ENCODE measurements around the gene SPNS2. TPM values are rescaled to one million over a fixed set of nuclear protein-coding genes. Genes with fewer than 3 reads are reported as not detected.

Gene SPNS2
- polyA plus RNA-seq, 3 donors from 2014 or later: 0.26 TPM; not detected in 2

DNA sequence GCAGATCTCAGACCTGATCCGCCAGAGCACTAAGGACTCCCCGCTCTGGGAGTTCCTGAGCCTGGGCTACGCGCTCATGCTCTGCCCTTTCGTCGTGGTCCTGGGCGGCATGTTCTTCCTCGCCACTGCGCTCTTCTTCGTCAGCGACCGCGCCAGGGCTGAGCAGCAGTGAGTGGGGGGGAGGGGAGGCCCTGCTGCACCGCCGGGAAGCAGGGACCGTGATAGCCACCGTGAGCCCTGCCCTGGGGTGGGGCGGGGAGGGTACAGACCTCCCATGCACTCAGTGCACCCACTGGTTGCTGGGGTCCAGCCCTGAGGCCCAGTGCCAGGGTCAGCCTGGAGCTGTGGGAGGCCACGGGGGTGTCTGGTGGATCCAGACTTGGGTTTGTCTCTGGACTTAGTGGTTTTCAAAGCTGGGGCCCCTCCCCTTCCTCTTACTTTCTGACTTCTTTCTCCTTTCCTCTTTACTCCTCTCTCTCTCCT is 37.6 kb downstream of the SPNS2 start:
- Mint-ChIP-seq H3K27ac (no peak overlapping the region), H3K4me3 (no peak overlapping the region), H3K9me3 (no peaks in the 10 kb centered on the region)

DNA sequence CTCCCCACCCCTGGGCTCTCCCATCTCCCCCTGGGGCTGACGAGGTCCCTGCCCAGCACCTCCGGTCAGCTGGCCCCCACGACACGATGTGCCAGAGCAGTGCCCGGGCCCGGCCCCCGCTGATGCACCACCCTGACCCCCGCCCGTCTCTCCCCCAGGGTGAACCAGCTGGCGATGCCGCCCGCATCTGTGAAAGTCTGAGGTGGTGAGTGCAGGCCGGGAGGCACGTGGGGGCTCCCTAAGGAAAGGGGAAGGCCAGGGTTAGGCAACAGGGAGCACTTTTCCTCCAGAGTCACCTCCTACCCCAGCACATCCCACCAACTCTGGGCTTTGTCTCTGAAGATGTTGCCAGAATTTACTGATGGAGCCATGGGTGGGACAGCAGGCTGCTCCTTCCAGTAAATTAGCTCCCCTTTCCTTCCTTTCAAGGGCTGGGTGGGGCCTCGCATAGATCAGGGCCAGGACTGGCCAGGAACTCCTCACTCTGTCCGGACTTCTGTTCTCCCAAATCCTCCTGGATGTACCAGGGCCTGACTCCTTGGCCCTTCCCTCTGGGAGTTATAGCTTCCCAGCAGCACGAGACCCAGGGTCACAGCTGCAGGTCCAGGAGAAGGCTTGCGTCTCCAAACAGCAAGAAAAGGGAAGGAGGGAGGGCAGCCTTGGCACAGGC is 38.2 kb downstream of the SPNS2 start:
- Mint-ChIP-seq H3K36me3 (peaks cover 3 to 5% (median 4%) of the 10 kb centered on the region in 3 donors), H3K27ac (peak overlapping the region in 1 of 6 donors; percentile 15)

More for the DNA sequence above, 37.6 kb downstream of the SPNS2 start:
- H3K27me3 Mint-ChIP-seq (ENCODE audit: low read depth in 3 of 3): peaks cover 0 to 5% (median 0%) of the 10 kb centered on the region in 3 donors
- peaks cover 4 to 5% (median 4%) of the 10 kb centered on the region in 3 donors for H3K36me3 Mint-ChIP-seq
- no peaks in the 10 kb centered on the region for H3K4me1 Mint-ChIP-seq
- no peak for DNase-seq

DNA sequence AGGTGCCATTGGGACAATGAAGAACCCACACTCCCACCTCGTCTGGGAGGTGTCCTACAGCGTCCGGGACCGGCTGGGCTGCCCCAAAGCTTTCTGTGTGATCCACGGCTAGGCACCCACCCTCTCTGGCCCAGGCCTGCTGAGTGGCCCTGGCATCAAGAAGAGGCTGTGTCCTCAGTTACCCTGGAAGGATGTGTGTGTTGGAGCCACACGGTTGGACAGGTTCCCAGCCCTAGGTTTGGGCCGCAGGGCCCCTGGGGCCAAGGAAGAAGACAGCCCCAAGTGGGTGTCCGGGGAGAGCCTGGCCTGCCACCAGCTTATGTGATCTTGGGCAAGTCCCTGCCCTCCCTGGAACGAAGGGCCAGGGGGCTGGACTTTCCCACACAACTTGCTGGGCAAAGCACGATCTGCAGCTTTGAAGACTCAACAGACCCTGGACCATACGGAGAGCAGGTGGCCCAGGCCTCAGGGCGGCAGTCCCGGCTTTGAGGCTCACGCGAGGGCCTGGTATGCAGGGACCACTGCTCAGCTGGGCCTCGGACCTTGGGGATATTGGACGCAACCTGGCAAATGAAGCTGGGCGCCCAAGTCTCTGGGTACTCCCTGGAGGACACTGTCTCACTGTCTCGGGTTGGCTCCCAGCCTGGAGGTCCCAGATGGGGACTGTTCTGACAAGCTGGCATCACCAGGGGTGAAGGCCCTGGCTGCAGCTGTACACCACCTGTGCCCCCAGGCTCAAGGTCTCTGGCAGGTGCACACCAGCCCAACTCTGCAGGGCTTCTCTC is 39.0 kb downstream of the SPNS2 start:
- DNase-seq: no peak
- Mint-ChIP-seq H3K4me3 (no peak overlapping the region), H3K36me3 (peaks cover 0 to 5% (median 4%) of the 10 kb centered on the region in 3 donors), H3K4me1 (no peaks in the 10 kb centered on the region), H3K9me3 (no peaks in the 10 kb centered on the region), H3K27ac (no peak overlapping the region), H3K27me3 (ENCODE audit: low read depth in 3 of 3) (peaks cover 0 to 2% (median 0%) of the 10 kb centered on the region in 3 donors)

More for the DNA sequence above, 38.2 kb downstream of the SPNS2 start:
- no peak for DNase-seq
- Mint-ChIP-seq H3K4me1 (no peaks in the 10 kb centered on the region), H3K4me3 (no peak overlapping the region), H3K9me3 (no peaks in the 10 kb centered on the region), H3K27me3 (ENCODE audit: low read depth in 3 of 3) (peaks cover 0 to 5% (median 0%) of the 10 kb centered on the region in 3 donors)

DNA sequence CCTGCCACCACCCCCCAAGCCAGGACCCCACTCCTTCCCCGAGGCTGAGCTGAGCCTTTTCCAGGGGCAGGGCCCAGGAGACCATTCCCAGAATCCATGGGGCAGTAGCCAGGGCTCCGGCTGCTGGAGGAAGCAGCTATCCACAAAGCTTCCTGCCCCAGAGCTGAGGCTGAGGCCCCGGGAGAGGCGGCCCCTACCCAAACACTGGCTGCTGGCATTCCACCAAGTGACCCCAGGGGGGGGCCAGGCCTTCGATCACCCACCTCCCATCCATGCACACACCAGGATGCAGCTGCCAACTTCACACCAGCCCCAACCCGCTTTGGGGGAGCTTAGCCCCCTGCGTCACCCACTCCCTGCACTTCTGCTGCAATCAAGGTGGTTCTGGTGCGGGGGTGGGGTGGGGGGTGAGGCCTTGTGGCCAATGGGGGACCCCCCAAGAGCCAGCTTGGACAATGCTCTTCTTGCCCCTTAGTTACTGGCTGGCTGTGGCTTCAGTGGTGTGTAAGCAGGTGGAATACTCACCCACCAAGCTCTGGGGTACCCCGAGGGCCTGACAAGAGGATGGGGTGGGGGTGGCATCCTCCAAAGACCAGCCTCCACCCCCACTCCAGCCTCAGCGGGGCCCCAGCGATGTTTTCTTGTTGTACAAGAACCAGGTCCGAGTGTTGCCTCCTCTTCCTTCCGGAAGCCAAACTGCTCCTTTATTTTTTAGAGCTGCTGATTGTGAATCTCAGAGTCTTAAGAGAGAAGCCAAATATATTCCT is 39.7 kb downstream of the SPNS2 start:
- H3K36me3 Mint-ChIP-seq: peaks cover 0 to 5% (median 4%) of the 10 kb centered on the region in 3 donors
- DNase-seq: no peak
- H3K9me3 Mint-ChIP-seq: no peaks in the 10 kb centered on the region
- no peaks in the 10 kb centered on the region for H3K4me1 Mint-ChIP-seq
- no peak overlapping the region for H3K27ac Mint-ChIP-seq
- peaks cover 0 to 2% (median 0%) of the 10 kb centered on the region in 3 donors for H3K27me3 Mint-ChIP-seq (ENCODE audit: low read depth in 3 of 3)
- no peak overlapping the region for H3K4me3 Mint-ChIP-seq

DNA sequence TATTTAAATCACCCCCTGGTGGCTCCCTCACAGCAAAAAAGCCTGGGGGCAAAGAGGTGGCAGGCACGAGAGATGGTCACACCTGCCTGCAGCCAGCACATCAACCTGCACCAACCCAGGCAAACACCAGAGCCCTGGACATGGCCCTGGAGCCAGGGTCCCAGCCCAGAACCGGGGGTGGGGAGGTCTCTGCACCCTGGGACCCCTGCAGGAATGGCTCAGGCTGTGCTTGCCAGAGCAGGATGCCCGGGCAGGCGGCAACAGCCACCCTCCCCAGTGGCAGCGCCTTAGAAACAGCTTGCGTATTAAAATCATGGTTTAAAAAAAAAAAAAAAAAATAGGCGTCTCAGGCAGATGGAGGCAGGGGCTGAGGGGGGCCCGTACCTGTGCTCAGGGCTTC is 40.3 kb downstream of the SPNS2 start:
- Mint-ChIP-seq H3K27ac (no peak overlapping the region), H3K27me3 (ENCODE audit: low read depth in 3 of 3) (peaks cover 0 to 2% (median 0%) of the 10 kb centered on the region in 3 donors), H3K4me3 (no peak overlapping the region), H3K36me3 (peaks cover 0 to 5% (median 4%) of the 10 kb centered on the region in 3 donors), H3K9me3 (no peaks in the 10 kb centered on the region), H3K4me1 (no peaks in the 10 kb centered on the region)
- DNase-seq: no peak

DNA sequence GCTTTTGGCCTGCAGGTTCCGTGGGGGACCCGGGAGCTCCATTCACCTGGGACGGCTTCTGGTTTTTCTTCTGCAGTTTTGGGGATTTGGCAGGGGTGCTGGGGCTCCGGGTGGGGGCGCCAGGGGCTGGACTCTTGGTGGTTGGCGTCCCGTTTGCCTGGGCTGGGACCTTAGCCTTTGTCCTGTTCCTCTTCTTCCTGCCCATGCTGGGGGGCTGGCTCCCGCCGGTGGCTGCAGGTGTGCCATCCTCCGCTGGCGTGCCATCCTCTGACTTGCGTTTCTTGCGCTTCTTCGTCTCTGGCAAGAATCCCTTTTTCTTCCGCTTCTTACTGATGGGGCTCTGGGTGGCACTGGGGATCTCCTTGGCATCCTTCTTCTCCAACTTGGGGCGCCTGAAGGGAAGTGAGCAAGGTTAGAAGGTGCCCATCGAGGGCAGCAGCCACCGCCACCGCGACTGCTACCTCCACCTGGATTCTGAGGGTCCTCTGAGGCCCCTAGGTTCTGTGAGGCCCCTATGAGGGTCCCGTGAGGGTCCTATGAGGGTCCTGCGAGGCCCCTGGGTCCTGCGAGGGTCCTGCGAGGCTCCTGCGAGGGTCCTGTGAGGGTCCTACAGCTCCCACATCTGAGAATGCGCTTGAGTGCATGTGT is 41.0 kb downstream of the SPNS2 start:
- H3K27ac Mint-ChIP-seq: no peak overlapping the region
- no peaks in the 10 kb centered on the region for H3K9me3 Mint-ChIP-seq
- H3K27me3 Mint-ChIP-seq (ENCODE audit: low read depth in 3 of 3): no peaks in the 10 kb centered on the region
- H3K4me1 Mint-ChIP-seq: no peaks in the 10 kb centered on the region
- no peak for DNase-seq
- no peak overlapping the region for H3K4me3 Mint-ChIP-seq
- H3K36me3 Mint-ChIP-seq: peaks cover 0 to 5% (median 4%) of the 10 kb centered on the region in 3 donors

- Mint-ChIP-seq H3K9me3 (no peaks in the 10 kb centered on the region), H3K27ac (no peak overlapping the region)
These were observed 41.6 kb downstream of the SPNS2 start for GRCh38 chr17:4540224-4540651.

DNA sequence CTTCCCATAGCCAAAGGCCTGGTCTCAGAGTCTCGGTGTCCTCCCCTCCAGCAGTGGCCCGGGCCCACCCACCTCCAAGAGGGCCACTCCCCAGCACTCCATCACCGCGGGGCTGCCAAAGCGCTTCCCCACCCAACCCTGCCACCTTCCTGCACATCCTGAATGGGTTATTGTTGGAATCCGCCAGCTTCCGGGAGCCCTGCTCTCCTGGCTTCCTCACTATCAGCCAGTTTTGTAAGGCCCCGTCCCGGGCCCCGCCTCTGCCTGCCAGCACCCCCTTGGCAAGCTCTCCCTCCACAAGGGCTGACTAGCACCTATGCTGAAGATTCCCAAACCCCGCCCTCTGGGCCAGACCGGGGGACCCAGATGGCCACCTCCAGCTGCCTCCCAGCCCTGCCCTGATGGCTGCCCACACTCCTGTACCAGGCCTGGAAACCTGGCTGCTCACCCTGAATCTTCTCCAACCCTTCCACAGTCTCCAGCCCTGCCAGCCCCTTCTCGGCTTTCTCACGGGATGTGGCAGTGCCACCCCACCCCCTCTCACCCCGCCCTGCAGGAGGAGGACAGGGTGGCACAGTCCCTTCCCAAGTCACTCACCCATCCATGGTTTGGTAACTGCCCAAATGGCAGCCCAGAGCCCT is 42.1 kb downstream of the SPNS2 start:
- H3K9me3 Mint-ChIP-seq: no peaks in the 10 kb centered on the region
- H3K4me1 Mint-ChIP-seq: no peaks in the 10 kb centered on the region
- H3K4me3 Mint-ChIP-seq: no peak overlapping the region
- no peak overlapping the region for H3K27ac Mint-ChIP-seq
- peaks cover 0 to 5% (median 4%) of the 10 kb centered on the region in 3 donors for H3K36me3 Mint-ChIP-seq
- H3K27me3 Mint-ChIP-seq (ENCODE audit: low read depth in 3 of 3): peaks cover 0 to 2% (median 0%) of the 10 kb centered on the region in 3 donors
- no peak for DNase-seq

More at GRCh38 chr17:4540224-4540651, 41.6 kb downstream of the SPNS2 start:
- peaks cover 0 to 2% (median 0%) of the 10 kb centered on the region in 3 donors for H3K27me3 Mint-ChIP-seq (ENCODE audit: low read depth in 3 of 3)
- peaks cover 0 to 5% (median 4%) of the 10 kb centered on the region in 3 donors for H3K36me3 Mint-ChIP-seq
- no peak overlapping the region for H3K4me3 Mint-ChIP-seq
- no peaks in the 10 kb centered on the region for H3K4me1 Mint-ChIP-seq
- no peak for DNase-seq

GRCh38 chr17:4541328-4542002 is 42.8 kb downstream of the SPNS2 start:
- H3K27ac Mint-ChIP-seq: no peak overlapping the region
- H3K4me1 Mint-ChIP-seq: no peaks in the 10 kb centered on the region

GRCh38 chr17:4542003-4542725 is 43.5 kb downstream of the SPNS2 start:
- peaks cover 0 to 2% (median 0%) of the 10 kb centered on the region in 3 donors for H3K27me3 Mint-ChIP-seq (ENCODE audit: low read depth in 3 of 3)
- H3K4me3 Mint-ChIP-seq: no peak overlapping the region
- H3K4me1 Mint-ChIP-seq: no peaks in the 10 kb centered on the region
- no peaks in the 10 kb centered on the region for H3K9me3 Mint-ChIP-seq
- peak overlapping the region in 1 of 6 donors; percentile 67 for H3K27ac Mint-ChIP-seq
- peaks cover 2 to 6% (median 5%) of the 10 kb centered on the region in 3 donors for H3K36me3 Mint-ChIP-seq
- DNase-seq: no peak

More at GRCh38 chr17:4541328-4542002, 42.8 kb downstream of the SPNS2 start:
- no peak for DNase-seq
- Mint-ChIP-seq H3K36me3 (peaks cover 0 to 5% (median 4%) of the 10 kb centered on the region in 3 donors), H3K4me3 (no peak overlapping the region), H3K9me3 (no peaks in the 10 kb centered on the region), H3K27me3 (ENCODE audit: low read depth in 3 of 3) (peaks cover 0 to 2% (median 0%) of the 10 kb centered on the region in 3 donors)

- Mint-ChIP-seq H3K27ac (no peak overlapping the region), H3K36me3 (peaks cover 4 to 10% (median 5%) of the 10 kb centered on the region in 3 donors), H3K4me1 (no peaks in the 10 kb centered on the region), H3K27me3 (ENCODE audit: low read depth in 3 of 3) (peaks cover 0 to 2% (median 0%) of the 10 kb centered on the region in 3 donors), H3K4me3 (no peak overlapping the region), H3K9me3 (no peaks in the 10 kb centered on the region)
- no peak for DNase-seq
These were observed 44.1 kb downstream of the SPNS2 start for GRCh38 chr17:4542726-4543191.

All from immature natural killer cell (primary cell).